ENCODE data around the gene CAMTA1. TPM values are rescaled to one million over a fixed set of nuclear protein-coding genes. Genes with fewer than 3 reads are reported as not detected.

Gene CAMTA1
- total RNA-seq, 1 experiment from 2014 or later, result 60.0 TPM

DNA sequence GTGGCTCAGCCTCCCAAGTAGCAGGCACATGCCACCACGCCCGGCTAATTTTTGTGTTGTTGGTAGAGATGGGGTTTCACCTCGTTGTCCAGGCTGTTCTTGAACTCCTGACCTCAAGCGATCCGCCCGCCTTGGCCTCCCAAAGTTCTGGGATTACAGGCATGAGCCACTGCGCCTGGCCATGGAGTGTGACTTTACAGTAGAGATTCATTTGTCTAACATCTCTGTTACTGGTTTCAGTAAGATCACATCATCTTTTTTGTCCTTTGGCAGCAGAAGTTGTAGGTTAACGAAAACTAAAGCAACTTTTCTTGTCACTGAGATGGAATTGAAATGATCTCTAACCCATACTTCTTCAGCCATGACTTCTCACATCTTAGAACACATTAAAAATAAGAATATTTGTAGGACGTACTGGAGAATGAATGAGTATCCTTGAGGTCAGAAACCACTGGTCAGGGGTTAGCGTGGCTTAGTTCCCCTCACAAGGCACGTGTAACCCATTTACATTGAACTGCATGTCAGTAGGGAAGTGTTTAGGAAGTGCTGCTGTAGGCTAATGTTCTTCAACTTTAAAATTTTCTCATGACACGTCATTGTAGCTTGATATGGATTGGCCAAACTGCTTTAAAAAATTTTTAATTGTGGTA, 75.9 kb downstream of the CAMTA1 start:
- TF ChIP-seq, protein P1, sequence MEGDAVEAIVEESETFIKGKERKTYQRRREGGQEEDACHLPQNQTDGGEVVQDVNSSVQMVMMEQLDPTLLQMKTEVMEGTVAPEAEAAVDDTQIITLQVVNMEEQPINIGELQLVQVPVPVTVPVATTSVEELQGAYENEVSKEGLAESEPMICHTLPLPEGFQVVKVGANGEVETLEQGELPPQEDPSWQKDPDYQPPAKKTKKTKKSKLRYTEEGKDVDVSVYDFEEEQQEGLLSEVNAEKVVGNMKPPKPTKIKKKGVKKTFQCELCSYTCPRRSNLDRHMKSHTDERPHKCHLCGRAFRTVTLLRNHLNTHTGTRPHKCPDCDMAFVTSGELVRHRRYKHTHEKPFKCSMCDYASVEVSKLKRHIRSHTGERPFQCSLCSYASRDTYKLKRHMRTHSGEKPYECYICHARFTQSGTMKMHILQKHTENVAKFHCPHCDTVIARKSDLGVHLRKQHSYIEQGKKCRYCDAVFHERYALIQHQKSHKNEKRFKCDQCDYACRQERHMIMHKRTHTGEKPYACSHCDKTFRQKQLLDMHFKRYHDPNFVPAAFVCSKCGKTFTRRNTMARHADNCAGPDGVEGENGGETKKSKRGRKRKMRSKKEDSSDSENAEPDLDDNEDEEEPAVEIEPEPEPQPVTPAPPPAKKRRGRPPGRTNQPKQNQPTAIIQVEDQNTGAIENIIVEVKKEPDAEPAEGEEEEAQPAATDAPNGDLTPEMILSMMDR (IDR thresholded peaks at IDR 0.05; ENCODE audit: insufficient read depth in 1 of 2, low read depth in 1 of 2, low read length in 1 of 2, severe bottlenecking in 1 of 2, unreplicated experiment in 1 of 2), result no peak
- no peak for DNase-seq
- H3K27me3 ChIP-seq (replicated peaks; ENCODE audit: control insufficient read depth, insufficient read depth, low read length), result no peaks in the 10 kb centered on the region
- intact Hi-C loops (cut with micrococcal nuclease; ENCODE audit: unreplicated experiment), result no loop called here
- CTCF ChIA-PET, result no interaction called here
- Mint-ChIP-seq H3K9me3 (ENCODE audit: unreplicated experiment) (no peaks in the 10 kb centered on the region), H3K4me3 (ENCODE audit: unreplicated experiment) (no peak overlapping the region), H3K27ac (ENCODE audit: unreplicated experiment) (no peak overlapping the region), H3K4me1 (ENCODE audit: low read depth, unreplicated experiment) (peaks cover 25% of the 10 kb centered on the region), H3K27me3 (ENCODE audit: insufficient read depth, unreplicated experiment) (no peaks in the 10 kb centered on the region), H3K36me3 (ENCODE audit: insufficient read depth, unreplicated experiment) (peaks cover 7% of the 10 kb centered on the region)
- POLR2A ChIA-PET, result no interaction called here
- H3K4me1 ChIP-seq, result peaks cover 7% of the 10 kb centered on the region; the same call in 1 of the 2 replicates
- H3K4me3 ChIP-seq (ENCODE audit: low read depth, low read length), result no peak overlapping the region
- no peaks in the 10 kb centered on the region for H3K9me3 ChIP-seq
- no peaks in the 10 kb centered on the region for H3K36me3 ChIP-seq (ENCODE audit: control insufficient read depth, insufficient read depth, low read length)
- no TSS peak for BruUV-seq (replicated peaks)

DNA sequence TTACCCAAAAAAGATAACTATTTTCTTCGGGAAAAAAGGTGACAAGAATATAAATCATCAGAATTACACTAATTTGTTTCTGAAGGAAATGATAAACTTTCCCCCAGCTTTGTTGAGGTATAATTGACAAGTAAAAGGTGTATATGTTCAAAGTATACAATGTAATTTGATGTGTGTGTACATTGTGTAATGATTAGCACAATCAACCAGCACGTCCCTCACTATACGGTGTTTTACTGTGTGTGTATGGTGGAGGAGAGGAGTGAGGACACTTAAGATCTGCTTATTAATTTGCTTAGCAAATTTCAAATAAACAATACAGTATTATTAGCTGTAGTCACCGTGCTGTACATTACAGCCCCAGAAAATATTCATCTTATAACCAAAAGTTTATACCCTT, 77.7 kb downstream of the CAMTA1 start:
- POLR2A ChIA-PET, result no interaction called here
- TF ChIP-seq, protein P1 (IDR thresholded peaks at IDR 0.05; ENCODE audit: insufficient read depth in 1 of 2, low read depth in 1 of 2, low read length in 1 of 2, severe bottlenecking in 1 of 2, unreplicated experiment in 1 of 2), result no peak
- Histone ChIP-seq H3K4me1 (peaks cover 7% of the 10 kb centered on the region; the same call in 1 of the 2 replicates), H3K27me3 (replicated peaks; ENCODE audit: control insufficient read depth, insufficient read depth, low read length) (no peaks in the 10 kb centered on the region), H3K36me3 (ENCODE audit: control insufficient read depth, insufficient read depth, low read length) (no peaks in the 10 kb centered on the region), H3K9me3 (no peaks in the 10 kb centered on the region), H3K4me3 (ENCODE audit: low read depth, low read length) (no peak overlapping the region)
- CTCF ChIA-PET, result no interaction called here
- intact Hi-C loops (cut with micrococcal nuclease; ENCODE audit: unreplicated experiment), result no loop called here
- peaks cover 8% of the 10 kb centered on the region for H3K4me1 Mint-ChIP-seq (ENCODE audit: low read depth, unreplicated experiment)
- no peaks in the 10 kb centered on the region for H3K9me3 Mint-ChIP-seq (ENCODE audit: unreplicated experiment)
- H3K36me3 Mint-ChIP-seq (ENCODE audit: insufficient read depth, unreplicated experiment), result no peaks in the 10 kb centered on the region
- no peak for DNase-seq
- H3K27ac Mint-ChIP-seq (ENCODE audit: unreplicated experiment), result no peak overlapping the region
- no TSS peak for BruUV-seq (replicated peaks)
- H3K4me3 Mint-ChIP-seq (ENCODE audit: unreplicated experiment), result no peak overlapping the region
- H3K27me3 Mint-ChIP-seq (ENCODE audit: insufficient read depth, unreplicated experiment), result no peaks in the 10 kb centered on the region

DNA sequence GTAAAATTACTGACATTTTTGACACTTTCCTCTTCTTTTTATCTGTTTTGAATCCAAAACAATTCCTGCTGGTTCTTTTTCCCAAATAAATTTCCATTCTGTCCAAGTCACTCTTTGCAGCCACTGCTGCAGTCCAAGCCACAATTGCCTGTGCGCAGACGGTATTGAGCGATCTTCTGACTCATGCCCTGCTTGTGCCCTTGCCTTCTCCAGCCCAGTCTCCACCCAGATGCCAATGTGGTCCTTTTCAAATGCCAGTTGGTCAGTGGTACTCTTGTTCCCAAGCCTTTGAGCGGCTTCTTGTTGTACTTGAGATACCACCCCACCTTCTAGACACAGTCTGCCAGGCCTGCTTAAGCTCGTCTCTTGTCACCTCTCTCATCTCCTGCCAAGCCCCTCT, 78.9 kb downstream of the CAMTA1 start:
- no peak overlapping the region for H3K4me3 ChIP-seq (ENCODE audit: low read depth, low read length)
- no peak overlapping the region for H3K27ac Mint-ChIP-seq (ENCODE audit: unreplicated experiment)
- peaks cover 8% of the 10 kb centered on the region for H3K4me1 Mint-ChIP-seq (ENCODE audit: low read depth, unreplicated experiment)
- H3K4me1 ChIP-seq, result peaks cover 7% of the 10 kb centered on the region; the same call in 1 of the 2 replicates
- intact Hi-C loops (cut with micrococcal nuclease; ENCODE audit: unreplicated experiment), result no loop called here
- TF ChIP-seq, protein P1 (IDR thresholded peaks at IDR 0.05; ENCODE audit: insufficient read depth in 1 of 2, low read depth in 1 of 2, low read length in 1 of 2, severe bottlenecking in 1 of 2, unreplicated experiment in 1 of 2), result no peak
- H3K36me3 Mint-ChIP-seq (ENCODE audit: insufficient read depth, unreplicated experiment), result no peaks in the 10 kb centered on the region
- no peaks in the 10 kb centered on the region for H3K9me3 Mint-ChIP-seq (ENCODE audit: unreplicated experiment)
- H3K9me3 ChIP-seq, result no peaks in the 10 kb centered on the region
- H3K36me3 ChIP-seq (ENCODE audit: control insufficient read depth, insufficient read depth, low read length), result no peaks in the 10 kb centered on the region
- no TSS peak for BruUV-seq (replicated peaks)
- no peaks in the 10 kb centered on the region for H3K27me3 Mint-ChIP-seq (ENCODE audit: insufficient read depth, unreplicated experiment)
- CTCF ChIA-PET, result no interaction called here
- no peaks in the 10 kb centered on the region for H3K27me3 ChIP-seq (replicated peaks; ENCODE audit: control insufficient read depth, insufficient read depth, low read length)
- DNase-seq, result no peak
- no peak overlapping the region for H3K4me3 Mint-ChIP-seq (ENCODE audit: unreplicated experiment)
- POLR2A ChIA-PET, result no interaction called here
